ENCODE results near the gene RSAD2.
"Not testable (repeated sequence)": the region's sequence is repeated elsewhere in the genome, so short reads cannot be mapped to it uniquely, and the experiment has no call there.

The RSAD2 gene

DNA sequence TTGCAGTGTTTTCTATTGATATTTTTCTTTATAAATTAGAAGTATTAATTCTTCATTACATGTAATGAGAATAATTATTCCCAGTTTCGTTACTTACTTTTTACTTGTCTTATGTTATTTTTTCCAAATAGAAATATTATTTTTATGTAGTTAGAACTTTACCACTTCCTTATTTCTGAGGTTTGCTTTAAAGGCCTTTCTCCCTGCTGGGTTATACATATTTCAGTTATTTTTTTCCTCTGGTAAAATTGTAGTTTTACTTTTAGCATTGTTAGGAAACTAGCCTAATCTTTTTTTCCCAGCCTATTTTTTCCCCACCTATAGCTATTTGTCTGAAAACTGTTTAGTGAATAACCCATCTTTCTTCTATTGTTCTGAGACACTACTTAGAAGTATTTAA lies 56.8 kb downstream of the RSAD2 start:
- Histone ChIP-seq H3K4me1 (ENCODE audit: low read length) (no peaks in the 10 kb centered on the region), H3K36me3 (replicated peaks; ENCODE audit: insufficient read depth, low read length) (no peaks in the 10 kb centered on the region), H3K27ac (ENCODE audit: low read length) (no peak overlapping the region), H4K20me1 (ENCODE audit: insufficient read depth, low read length) (no peaks in the 10 kb centered on the region), H3K27me3 (replicated peaks; ENCODE audit: insufficient read depth, low read length) (no peaks in the 10 kb centered on the region), H2AFZ (ENCODE audit: low read length) (no peak overlapping the region), H3K4me3 (ENCODE audit: low read length) (no peak overlapping the region), H3F3A (ENCODE audit: insufficient read depth, low read length) (no peaks in the 10 kb centered on the region), H3K9me3 (replicated peaks; ENCODE audit: insufficient read depth, low read length) (no peaks in the 10 kb centered on the region), H3K79me2 (ENCODE audit: low read length) (no peaks in the 10 kb centered on the region), H3K9ac (ENCODE audit: low read length) (no peak overlapping the region), H3K4me2 (ENCODE audit: low read depth, low read length) (no peak overlapping the region), H3K9me2 (replicated peaks; ENCODE audit: insufficient read depth, low read length) (no peaks in the 10 kb centered on the region)
- no peak for TF ChIP-seq EZH2phosphoT487 (IDR thresholded peaks at IDR 0.05; ENCODE audit: low read length)
- no peak for TF ChIP-seq EZH2 (optimal IDR thresholded peaks at IDR 0.05; ENCODE audit: low read depth, low read length)
- no peak for DNase-seq

DNA sequence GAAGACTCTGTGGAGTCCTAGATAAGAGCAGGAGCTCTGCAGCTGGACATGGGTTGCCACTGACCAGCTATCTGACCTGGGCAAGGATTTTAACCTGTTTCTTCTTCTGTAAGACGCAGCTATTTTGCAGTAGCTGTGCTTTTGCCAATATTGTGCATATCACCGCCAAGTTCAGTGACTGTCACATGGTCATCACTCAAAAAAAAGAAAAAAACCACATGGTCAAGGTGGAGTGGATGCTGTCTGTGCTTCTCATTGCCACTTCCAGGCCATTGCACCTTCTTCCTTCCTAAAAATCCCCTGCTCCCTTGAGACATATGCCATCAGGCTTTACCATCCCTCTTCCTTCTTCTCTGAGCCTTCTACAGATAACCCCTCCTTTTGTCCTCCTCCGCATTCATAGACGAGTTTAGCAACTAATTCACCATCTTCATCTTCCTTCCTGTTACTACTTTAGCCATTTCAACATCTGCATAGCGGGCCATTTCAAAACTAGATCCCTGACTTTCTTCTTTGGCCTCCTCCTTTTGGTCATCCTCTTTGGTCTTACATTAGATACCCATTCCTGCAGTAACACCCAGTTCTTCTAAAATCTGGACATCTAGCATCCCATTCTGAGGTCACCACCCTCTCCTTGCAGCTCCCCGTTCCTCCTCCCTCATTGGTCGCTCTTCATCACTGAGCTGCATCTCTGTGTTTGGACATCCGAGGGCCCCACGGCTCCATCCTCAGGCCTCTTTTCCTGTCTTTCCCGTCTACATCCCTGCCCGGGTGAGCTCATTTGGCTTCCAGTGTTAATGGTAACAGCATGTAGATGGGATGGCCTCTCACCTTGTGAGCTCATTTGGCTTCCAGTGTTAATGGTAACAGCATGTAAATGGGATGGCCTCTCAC lies 57.4 kb downstream of the RSAD2 start:
- TF ChIP-seq, protein P1, sequence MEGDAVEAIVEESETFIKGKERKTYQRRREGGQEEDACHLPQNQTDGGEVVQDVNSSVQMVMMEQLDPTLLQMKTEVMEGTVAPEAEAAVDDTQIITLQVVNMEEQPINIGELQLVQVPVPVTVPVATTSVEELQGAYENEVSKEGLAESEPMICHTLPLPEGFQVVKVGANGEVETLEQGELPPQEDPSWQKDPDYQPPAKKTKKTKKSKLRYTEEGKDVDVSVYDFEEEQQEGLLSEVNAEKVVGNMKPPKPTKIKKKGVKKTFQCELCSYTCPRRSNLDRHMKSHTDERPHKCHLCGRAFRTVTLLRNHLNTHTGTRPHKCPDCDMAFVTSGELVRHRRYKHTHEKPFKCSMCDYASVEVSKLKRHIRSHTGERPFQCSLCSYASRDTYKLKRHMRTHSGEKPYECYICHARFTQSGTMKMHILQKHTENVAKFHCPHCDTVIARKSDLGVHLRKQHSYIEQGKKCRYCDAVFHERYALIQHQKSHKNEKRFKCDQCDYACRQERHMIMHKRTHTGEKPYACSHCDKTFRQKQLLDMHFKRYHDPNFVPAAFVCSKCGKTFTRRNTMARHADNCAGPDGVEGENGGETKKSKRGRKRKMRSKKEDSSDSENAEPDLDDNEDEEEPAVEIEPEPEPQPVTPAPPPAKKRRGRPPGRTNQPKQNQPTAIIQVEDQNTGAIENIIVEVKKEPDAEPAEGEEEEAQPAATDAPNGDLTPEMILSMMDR (IDR thresholded peaks at IDR 0.05; ENCODE audit: low read length) = no peak
- no peak for TF ChIP-seq EZH2phosphoT487 (IDR thresholded peaks at IDR 0.05; ENCODE audit: low read length)
- TF ChIP-seq EZH2 (optimal IDR thresholded peaks at IDR 0.05; ENCODE audit: low read depth, low read length) = no peak
- Histone ChIP-seq H3K9me2 (replicated peaks; ENCODE audit: insufficient read depth, low read length) (no peaks in the 10 kb centered on the region), H3K9ac (ENCODE audit: low read length) (no peak overlapping the region), H4K20me1 (ENCODE audit: insufficient read depth, low read length) (no peaks in the 10 kb centered on the region), H3K9me3 (replicated peaks; ENCODE audit: insufficient read depth, low read length) (no peaks in the 10 kb centered on the region), H3K27me3 (replicated peaks; ENCODE audit: insufficient read depth, low read length) (no peaks in the 10 kb centered on the region), H3K27ac (ENCODE audit: low read length) (no peak overlapping the region), H3K36me3 (replicated peaks; ENCODE audit: insufficient read depth, low read length) (no peaks in the 10 kb centered on the region), H2AFZ (ENCODE audit: low read length) (no peak overlapping the region), H3K4me2 (ENCODE audit: low read depth, low read length) (no peak overlapping the region), H3F3A (ENCODE audit: insufficient read depth, low read length) (no peaks in the 10 kb centered on the region), H3K4me1 (ENCODE audit: low read length) (no peaks in the 10 kb centered on the region), H3K79me2 (ENCODE audit: low read length) (no peaks in the 10 kb centered on the region), H3K4me3 (ENCODE audit: low read length) (no peak overlapping the region)
- DNase-seq = no peak

DNA sequence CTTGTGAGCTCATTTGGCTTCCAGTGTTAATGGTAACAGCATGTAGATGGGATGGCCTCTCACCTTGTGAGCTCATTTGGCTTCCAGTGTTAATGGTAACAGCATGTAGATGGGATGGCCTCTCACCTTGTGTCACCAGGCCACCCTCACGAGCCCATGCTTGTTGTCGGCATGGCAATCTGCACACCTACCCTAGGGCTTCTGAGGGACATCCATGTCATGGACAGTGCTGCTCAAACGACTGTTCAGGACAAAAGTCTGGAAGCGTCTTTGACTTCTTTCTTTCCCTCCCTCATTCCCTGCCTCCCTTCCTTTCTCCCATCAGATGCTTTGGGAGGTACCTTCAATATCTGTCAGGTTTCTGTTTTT lies 58.1 kb downstream of the RSAD2 start:
- H3K9me3 ChIP-seq (replicated peaks; ENCODE audit: insufficient read depth, low read length); H3K79me2 ChIP-seq (ENCODE audit: low read length); H4K20me1 ChIP-seq (ENCODE audit: insufficient read depth, low read length); H3K4me1 ChIP-seq (ENCODE audit: low read length); H3K9ac ChIP-seq (ENCODE audit: low read length); H3K9me2 ChIP-seq (replicated peaks; ENCODE audit: insufficient read depth, low read length); H3F3A ChIP-seq (ENCODE audit: insufficient read depth, low read length); H3K4me3 ChIP-seq (ENCODE audit: low read length); H2AFZ ChIP-seq (ENCODE audit: low read length); H3K27me3 ChIP-seq (replicated peaks; ENCODE audit: insufficient read depth, low read length); DNase-seq; H3K27ac ChIP-seq (ENCODE audit: low read length); H3K36me3 ChIP-seq (replicated peaks; ENCODE audit: insufficient read depth, low read length); H3K4me2 ChIP-seq (ENCODE audit: low read depth, low read length): not testable (repeated sequence)

DNA sequence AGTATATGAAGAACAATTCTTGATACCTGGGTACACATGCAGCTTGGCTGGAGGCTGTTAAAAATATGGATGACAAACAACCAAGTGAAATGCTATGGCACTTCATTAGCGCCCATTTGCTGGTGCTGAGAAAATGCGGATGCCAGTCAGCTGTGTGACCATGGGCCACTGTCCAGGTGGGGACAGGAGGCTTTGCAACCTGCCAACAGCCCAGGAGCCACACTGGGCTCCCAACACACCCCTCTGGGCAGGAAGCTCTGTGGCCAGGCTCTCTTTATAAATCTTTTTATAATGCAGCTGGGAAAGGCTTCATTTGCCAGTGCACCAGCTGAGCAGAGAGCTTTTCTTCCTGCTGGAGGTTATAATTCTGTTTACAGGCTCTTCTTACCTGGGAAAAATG lies 59.6 kb downstream of the RSAD2 start:
- no peaks in the 10 kb centered on the region for H3K4me1 ChIP-seq (ENCODE audit: low read length)
- H3K9me2 ChIP-seq (replicated peaks; ENCODE audit: insufficient read depth, low read length) = no peaks in the 10 kb centered on the region
- no peak overlapping the region for H3K9ac ChIP-seq (ENCODE audit: low read length)
- H3K27me3 ChIP-seq (replicated peaks; ENCODE audit: insufficient read depth, low read length) = no peaks in the 10 kb centered on the region
- no peaks in the 10 kb centered on the region for H3K36me3 ChIP-seq (replicated peaks; ENCODE audit: insufficient read depth, low read length)
- no peak overlapping the region for H3K4me3 ChIP-seq (ENCODE audit: low read length)
- H3F3A ChIP-seq (ENCODE audit: insufficient read depth, low read length) = no peaks in the 10 kb centered on the region
- no peak overlapping the region for H2AFZ ChIP-seq (ENCODE audit: low read length)
- H3K4me2 ChIP-seq (ENCODE audit: low read depth, low read length) = no peak overlapping the region
- H3K9me3 ChIP-seq (replicated peaks; ENCODE audit: insufficient read depth, low read length) = no peaks in the 10 kb centered on the region
- no peaks in the 10 kb centered on the region for H3K79me2 ChIP-seq (ENCODE audit: low read length)
- no peaks in the 10 kb centered on the region for H4K20me1 ChIP-seq (ENCODE audit: insufficient read depth, low read length)
- no peak for DNase-seq
- H3K27ac ChIP-seq (ENCODE audit: low read length) = no peak overlapping the region
- TF ChIP-seq EZH2phosphoT487 (IDR thresholded peaks at IDR 0.05; ENCODE audit: low read length) (no peak), EZH2 (optimal IDR thresholded peaks at IDR 0.05; ENCODE audit: low read depth, low read length) (no peak)
- TF ChIP-seq, protein P1 (IDR thresholded peaks at IDR 0.05; ENCODE audit: low read length) = no peak

Measured in MM.1S (cell line).